HUES48 (cell line): Measurements from ENCODE around the gene CRYBB3.

ENCODE experiments used
- H3K27ac ChIP-seq: one replicate; pipeline ENCODE4 v1.7.0; 2013; ENCODE audit warnings: low read depth, low read length, inconsistent platforms
- H3K27me3 ChIP-seq: 2 replicates; pipeline ENCODE4 v1.6.1; 2013; ENCODE audit warnings: mild to moderate bottlenecking, low read length; ENCODE audit not compliant: control insufficient read depth, insufficient read depth
- H3K36me3 ChIP-seq: 2 replicates; pipeline ENCODE4 v1.6.1; 2013; ENCODE audit warnings: low read length; ENCODE audit not compliant: control insufficient read depth, insufficient read depth
- H3K4me1 ChIP-seq: 2 replicates; pipeline ENCODE4 v1.6.1; 2013; ENCODE audit warnings: mild to moderate bottlenecking, low read length; ENCODE audit not compliant: control insufficient read depth, insufficient read depth
- H3K4me3 ChIP-seq: 2 replicates; pipeline ENCODE4 v1.5.1; 2013; ENCODE audit warnings: mild to moderate bottlenecking, low read depth, low read length
- H3K9ac ChIP-seq: 2 replicates; pipeline ENCODE4 v1.6.1; 2013; ENCODE audit warnings: mild to moderate bottlenecking, low read depth, low read length, moderate library complexity
- H3K9me3 ChIP-seq: 2 replicates; pipeline ENCODE4 v1.6.1; 2013; ENCODE audit warnings: low read length; ENCODE audit not compliant: control insufficient read depth, insufficient read depth

The CRYBB3 gene

DNA sequence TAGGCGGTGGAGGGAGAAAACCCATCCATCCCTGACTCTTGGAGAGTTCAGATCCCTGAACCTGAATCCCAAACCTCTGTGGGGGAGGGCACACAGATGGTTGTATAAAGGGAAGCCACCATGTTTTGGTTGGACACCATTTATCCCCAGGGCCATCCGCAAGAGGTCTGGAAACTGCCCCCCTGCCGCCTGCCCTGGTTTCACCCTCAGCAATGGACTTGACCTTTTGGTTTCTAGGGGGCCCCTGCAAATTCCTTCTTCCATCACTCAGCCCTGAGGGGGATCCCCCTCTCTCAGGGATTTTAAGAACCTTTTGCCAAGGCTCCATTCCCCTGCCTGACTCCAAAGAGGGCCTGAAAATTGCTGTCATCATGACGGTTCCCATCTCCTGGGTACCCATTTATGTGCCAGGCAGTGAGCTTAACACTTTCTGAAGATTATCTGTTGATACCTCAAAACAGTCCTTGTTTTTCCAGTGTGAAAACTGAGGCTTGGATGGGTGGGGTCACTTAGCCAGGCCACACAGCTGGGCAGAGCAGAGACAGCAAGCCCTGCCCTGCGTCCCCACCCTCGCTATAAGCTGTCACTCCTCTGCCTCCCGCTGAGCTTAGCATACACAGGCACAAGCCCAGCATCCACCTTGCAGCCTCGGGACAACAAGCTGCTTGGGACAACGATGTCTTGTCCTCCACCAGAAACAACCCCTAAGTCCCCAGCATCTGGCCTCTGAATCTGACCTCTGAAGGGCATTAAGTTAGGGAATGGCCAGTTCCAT is 33.2 kb upstream of the CRYBB3 start:
- H3K9me3 ChIP-seq = no peaks in the 10 kb centered on the region
- no peaks in the 10 kb centered on the region for H3K36me3 ChIP-seq
- no peaks in the 10 kb centered on the region for H3K27me3 ChIP-seq
- H3K4me1 ChIP-seq = no peaks in the 10 kb centered on the region
- H3K9ac ChIP-seq = no peak overlapping the region
- no peak overlapping the region for H3K27ac ChIP-seq
- H3K4me3 ChIP-seq = no peak overlapping the region

DNA sequence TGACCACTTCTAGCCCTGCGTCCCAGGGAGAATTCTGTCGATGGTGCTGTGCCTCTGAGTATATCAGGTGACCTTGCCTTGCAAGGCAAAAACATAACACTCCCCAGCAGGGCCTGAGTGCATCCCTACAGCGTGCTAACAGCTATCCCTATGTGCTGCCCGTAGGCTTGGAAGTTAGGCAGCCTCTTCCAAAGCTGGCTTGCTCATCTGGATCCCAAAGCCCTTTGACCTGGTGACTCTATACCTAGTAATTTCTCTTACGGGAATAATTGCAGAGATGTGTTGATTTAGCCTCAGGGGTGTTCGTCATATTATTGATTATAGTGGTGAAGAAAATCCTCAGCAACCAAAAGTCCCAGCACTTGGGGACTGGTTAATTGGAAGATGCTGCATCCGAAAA is 32.6 kb upstream of the CRYBB3 start:
- H3K27ac ChIP-seq = no peak overlapping the region
- H3K9ac ChIP-seq = no peak overlapping the region
- H3K4me1 ChIP-seq = no peaks in the 10 kb centered on the region
- H3K4me3 ChIP-seq = no peak overlapping the region
- no peaks in the 10 kb centered on the region for H3K27me3 ChIP-seq
- H3K9me3 ChIP-seq = no peaks in the 10 kb centered on the region
- H3K36me3 ChIP-seq = no peaks in the 10 kb centered on the region

DNA sequence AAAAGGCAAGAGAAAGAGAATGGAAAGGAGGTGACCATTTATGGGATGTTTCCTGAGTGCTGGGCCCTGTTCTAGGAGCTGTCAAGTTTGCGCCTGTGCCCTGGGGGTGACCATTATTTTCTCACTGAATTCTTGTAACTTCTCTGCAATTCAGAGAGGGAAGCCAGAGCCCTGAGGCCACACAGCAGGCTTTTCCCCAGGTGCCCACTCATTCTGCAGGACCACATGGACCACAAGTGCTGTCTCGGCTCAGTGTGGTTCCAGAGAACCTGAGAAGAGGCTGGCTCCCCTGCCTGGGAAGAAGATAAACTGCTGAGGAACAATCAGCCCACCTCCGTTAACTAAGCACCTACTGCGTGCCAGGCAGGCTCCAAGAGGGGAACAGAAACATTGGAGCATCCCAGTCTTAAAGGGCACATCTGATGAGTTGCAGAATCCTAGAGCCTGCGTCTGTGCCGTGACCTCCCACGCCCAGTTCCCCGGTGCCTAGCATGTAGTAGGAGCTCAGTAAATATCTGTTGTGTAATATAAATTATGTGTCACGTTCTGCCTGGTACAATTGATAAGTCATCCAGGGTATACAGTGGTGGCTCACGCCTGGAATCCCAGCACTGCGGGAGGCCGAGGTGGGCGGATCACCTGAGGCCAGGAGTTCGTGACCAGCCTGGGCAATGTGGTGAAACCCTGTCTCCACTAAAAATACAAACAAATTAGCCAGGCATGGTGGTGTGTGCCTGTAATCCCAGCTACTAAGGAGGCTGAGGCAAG is 31.6 kb upstream of the CRYBB3 start:
- Histone ChIP-seq H3K36me3 (no peaks in the 10 kb centered on the region), H3K9me3 (no peaks in the 10 kb centered on the region), H3K4me3 (no peak overlapping the region), H3K4me1 (no peaks in the 10 kb centered on the region), H3K27me3 (no peaks in the 10 kb centered on the region), H3K27ac (no peak overlapping the region), H3K9ac (no peak overlapping the region)

DNA sequence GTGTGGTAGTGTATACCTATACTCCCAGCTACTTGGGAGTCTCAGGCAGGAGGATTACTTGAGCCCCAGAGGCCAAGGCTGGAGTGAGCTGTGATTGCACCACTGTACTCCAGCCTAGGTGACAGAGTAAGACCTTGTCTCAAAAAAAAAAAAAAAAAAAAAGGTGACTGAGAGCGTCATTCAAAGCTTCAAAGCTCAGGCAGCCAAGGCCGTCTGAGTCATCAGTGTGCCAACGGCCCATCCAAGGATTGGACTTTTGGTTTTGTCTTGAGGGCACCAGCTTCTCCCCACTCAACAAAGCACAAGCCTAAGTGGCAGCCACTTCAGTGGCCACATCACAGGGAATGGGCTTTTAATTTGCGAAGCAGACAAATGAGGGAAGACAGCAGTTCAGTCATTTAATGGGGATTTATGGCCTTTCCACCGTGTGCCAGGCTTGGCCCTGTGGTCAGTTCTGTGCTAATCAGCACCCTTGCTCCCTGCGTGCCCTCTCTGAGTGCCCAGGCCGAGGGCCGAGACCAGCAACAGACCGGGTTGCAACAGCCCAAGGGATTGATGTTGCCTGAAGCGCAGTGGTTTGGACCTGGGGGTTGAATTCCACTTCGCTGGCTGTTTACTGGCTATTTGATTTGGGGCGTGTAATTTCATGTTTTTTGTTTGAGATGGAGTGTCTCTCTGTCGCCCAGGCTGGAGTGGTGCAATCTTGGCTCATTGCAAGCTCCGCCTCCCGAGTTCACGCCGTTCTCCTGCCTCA is 30.2 kb upstream of the CRYBB3 start:
- Histone ChIP-seq H3K4me1 (no peaks in the 10 kb centered on the region), H3K36me3 (peaks cover 6% of the 10 kb centered on the region), H3K9ac (no peak overlapping the region), H3K4me3 (no peak overlapping the region), H3K27me3 (no peaks in the 10 kb centered on the region), H3K27ac (no peak overlapping the region), H3K9me3 (no peaks in the 10 kb centered on the region)

DNA sequence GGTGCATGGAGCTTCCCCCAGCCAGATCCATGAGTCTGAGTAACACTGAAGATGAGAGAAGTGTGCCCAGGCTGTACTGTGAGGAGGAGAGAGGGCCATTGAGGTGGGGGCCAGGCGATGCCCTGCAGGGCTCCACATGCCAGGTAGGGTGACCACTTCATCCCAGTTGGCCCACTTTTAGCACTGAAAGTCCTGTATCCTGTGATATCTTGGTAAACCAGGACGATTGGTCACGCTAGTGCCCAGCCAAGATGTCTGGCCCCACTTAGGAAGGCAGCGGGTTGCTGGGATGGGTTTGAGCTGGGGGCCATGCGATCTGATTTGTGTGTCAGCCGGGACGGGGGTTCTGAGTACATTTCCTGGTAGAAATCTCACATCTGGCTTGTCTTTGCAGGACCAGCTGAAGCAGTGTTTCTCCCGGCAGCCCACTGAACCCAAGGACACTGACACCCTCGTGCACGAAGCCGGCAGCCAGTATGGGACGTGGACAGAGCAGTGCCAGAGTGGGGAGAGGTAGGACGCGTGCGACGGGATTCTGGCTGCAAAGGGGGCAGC is 29.2 kb upstream of the CRYBB3 start:
- Histone ChIP-seq H3K36me3 (peaks cover 14% of the 10 kb centered on the region), H3K27ac (no peak overlapping the region)

DNA sequence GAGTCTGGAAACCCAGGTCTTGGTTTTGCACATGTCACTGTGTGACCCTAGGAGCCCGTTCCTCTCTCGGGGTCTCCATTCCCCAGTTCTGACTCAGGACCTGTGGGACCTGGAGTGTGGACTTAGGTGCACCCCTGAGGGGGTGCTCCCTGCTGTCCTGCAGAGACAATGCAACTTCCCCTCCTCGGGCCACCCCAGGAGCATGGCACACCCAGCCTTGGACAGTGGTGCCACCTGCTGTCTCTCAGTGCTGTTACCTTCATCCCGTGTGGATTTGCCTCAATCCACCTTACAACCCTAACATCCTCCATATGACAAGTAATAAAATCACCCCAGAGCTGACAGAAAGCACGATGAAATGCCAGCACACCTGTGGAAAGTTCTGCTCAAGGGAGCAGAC is 27.5 kb upstream of the CRYBB3 start:
- no peak overlapping the region for H3K9ac ChIP-seq
- H3K4me3 ChIP-seq = no peak overlapping the region
- no peak overlapping the region for H3K27ac ChIP-seq
- H3K9me3 ChIP-seq = no peaks in the 10 kb centered on the region
- H3K4me1 ChIP-seq = peaks cover 9% of the 10 kb centered on the region
- H3K36me3 ChIP-seq = peaks cover 15% of the 10 kb centered on the region
- no peaks in the 10 kb centered on the region for H3K27me3 ChIP-seq

More for the DNA sequence above, 29.2 kb upstream of the CRYBB3 start:
- Histone ChIP-seq H3K4me1 (peaks cover 9% of the 10 kb centered on the region), H3K9ac (no peak overlapping the region), H3K27me3 (no peaks in the 10 kb centered on the region), H3K9me3 (no peaks in the 10 kb centered on the region), H3K4me3 (no peak overlapping the region)

DNA sequence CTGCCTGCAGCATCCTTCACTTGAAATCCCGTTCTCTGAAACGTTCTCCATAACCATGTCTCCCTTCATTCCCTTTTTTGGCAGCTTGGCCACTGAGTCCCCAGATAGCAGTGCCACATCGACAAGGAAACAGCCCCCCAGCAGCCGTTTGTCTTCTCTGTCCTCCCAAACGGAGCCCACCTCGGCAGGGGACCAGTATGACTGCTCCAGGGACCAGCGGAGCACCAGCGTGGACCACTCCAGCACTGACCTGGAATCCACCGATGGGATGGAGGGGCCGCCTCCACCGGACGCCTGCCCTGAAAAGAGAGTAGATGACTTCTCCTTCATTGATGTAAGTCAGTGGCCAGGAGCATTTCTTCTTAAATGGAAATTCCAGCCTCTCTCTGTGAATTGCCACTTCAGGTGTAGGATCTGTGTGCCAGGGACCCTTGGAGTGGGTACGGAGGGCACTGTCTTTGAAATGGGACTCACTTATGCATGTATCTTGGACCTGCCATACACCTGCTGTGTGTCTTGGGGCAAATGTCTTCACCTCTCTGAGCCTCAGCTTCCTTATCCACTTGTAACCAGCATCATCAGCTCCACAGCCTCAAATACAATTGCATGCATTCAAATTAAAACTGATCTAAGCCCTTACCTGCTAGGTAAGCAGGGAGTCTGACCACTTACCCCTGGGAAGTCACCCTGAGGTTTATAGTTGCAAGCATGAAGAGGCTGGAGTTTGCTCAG is 25.3 kb upstream of the CRYBB3 start:
- Histone ChIP-seq H3K9ac (no peak overlapping the region), H3K4me3 (no peak overlapping the region), H3K4me1 (peaks cover 9% of the 10 kb centered on the region), H3K36me3 (peaks cover 18% of the 10 kb centered on the region), H3K27ac (no peak overlapping the region), H3K27me3 (no peaks in the 10 kb centered on the region), H3K9me3 (no peaks in the 10 kb centered on the region)

DNA sequence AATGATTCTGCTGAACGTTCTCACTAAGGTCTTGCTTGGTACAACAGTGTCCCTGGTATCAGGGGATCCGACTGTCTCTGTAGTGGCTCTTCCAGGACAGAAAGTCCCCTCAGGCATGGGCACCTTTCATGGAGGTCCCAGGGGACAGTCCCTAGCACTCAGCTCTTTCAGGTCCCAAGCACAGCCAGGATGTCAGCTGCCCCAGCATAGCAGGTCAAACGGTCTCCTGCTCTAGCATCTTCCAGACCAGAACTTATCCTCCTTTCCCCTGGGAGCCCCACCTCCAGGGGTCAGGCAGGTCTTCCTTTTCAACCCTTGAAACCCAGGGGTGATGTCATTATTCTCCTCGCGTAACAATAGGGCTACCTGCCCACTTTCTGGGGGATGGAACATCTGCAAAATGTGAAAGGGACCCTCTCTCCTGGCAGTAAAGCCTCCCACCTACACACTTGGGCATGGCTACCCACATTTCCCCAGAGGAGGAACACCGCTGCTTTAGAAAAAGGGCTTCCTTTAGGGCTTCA is 24.7 kb upstream of the CRYBB3 start:
- H3K4me1 ChIP-seq = peaks cover 9% of the 10 kb centered on the region
- peaks cover 23% of the 10 kb centered on the region for H3K36me3 ChIP-seq
- H3K4me3 ChIP-seq = no peak overlapping the region
- no peaks in the 10 kb centered on the region for H3K27me3 ChIP-seq
- H3K9me3 ChIP-seq = peaks cover 2% of the 10 kb centered on the region; the same call in 1 of the 2 replicates
- H3K9ac ChIP-seq = no peak overlapping the region
- no peak overlapping the region for H3K27ac ChIP-seq

DNA sequence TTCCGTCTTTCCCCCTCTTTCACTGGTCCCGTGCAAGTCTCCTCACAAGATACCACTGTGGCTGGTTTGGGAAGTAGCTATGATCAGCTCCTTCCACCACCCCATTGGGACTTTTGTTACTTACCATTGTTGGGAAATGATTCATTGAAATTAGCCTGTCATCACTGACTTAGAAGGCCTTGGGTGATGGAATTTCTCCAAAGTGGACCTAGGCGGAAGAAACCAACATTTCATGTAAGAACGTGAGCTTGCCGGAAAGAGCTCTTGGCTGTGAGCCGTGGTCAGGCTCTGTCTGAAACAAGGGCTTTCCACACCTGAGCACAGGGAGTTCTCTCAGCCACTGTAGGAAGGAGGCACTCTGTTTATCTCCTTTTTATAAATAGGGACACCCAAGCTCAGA is 23.5 kb upstream of the CRYBB3 start:
- Histone ChIP-seq H3K9me3 (peaks cover 2% of the 10 kb centered on the region; the same call in 1 of the 2 replicates), H3K4me1 (peaks cover 9% of the 10 kb centered on the region), H3K36me3 (peaks cover 23% of the 10 kb centered on the region), H3K27me3 (no peaks in the 10 kb centered on the region), H3K9ac (no peak overlapping the region), H3K4me3 (no peak overlapping the region), H3K27ac (no peak overlapping the region)

DNA sequence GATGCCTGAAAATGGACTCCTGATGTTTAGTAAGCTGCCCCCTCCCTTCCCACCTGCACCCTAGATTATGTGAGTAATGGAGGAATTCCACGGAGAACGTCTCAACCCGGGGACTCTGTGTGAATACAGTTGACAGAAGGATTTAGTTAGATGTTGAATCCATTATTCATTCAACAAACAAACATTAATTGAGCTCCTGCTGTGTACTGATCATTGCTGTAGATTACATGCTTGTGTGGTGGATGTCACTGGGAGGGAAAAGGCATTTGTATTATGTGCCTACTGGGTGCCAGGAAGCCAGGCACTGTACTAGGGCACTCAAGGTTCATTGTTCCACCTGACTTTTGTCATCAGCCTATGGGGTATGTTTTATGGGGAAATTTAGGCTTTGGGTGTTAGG is 22.9 kb upstream of the CRYBB3 start:
- no peak overlapping the region for H3K27ac ChIP-seq
- H3K27me3 ChIP-seq = no peaks in the 10 kb centered on the region
- no peak overlapping the region for H3K9ac ChIP-seq
- H3K9me3 ChIP-seq = peaks cover 2% of the 10 kb centered on the region; the same call in 1 of the 2 replicates
- H3K4me1 ChIP-seq = peaks cover 9% of the 10 kb centered on the region
- peaks cover 23% of the 10 kb centered on the region for H3K36me3 ChIP-seq
- no peak overlapping the region for H3K4me3 ChIP-seq
